Ovary (tissue), 3 donors: ENCODE results near the gene RPL3.

Source experiments
- POLR2A ChIP-seq: fragments of 450-650 bp; IDR thresholded peaks from one replicate; pipeline ENCODE4 v1.6.1; 2017; ENCODE audit warnings: antibody characterized with exemption, mild to moderate bottlenecking, moderate library complexity
- TF ChIP-seq, protein P1 (sequence below), 3 donors: fragments of 450-650 bp in 2 of 3; fragments of 200-600 bp in 1 of 3; IDR thresholded peaks; one replicate each; pipeline versions ENCODE4 v1.5.1 to v1.8.0; 2016 to 2022; ENCODE audit warnings: antibody characterized with exemption in 3 of 3, mild to moderate bottlenecking in 1 of 3
- donor health status: DM: no; HTN: no; CAD: no.

DNA sequence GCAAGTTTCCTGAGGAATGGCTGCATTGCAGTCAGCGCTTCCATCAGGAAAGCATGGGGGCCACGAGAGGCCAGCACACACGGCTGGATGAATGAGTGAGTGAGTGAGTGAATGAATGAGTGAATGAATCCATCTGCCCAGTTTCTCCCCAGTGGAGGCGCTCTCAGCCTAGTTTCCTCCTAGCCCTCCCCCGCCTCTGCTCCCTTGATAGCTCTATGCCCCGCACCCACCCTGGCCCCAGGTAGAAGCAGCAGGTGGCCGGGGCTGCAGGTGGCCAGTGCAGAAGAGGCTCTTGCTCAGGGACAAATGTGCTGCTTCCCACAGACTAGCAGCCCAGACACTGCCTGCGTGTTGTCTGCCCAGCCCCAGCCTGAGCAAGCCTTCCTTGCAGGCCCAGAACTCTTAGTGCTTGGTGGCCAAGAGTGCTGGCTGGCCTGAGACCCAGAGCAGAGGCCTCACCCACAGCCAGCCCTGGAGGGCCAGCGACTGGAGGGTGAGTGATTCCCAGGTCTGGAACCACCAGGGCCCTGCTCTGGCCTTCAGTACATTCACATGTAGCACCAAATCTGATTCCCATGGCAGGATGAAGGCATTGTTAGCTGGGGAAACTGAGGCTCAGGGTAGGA, 43.5 kb downstream of the RPL3 start:
- no peak for TF ChIP-seq POLR2A
- TF ChIP-seq, protein P1, sequence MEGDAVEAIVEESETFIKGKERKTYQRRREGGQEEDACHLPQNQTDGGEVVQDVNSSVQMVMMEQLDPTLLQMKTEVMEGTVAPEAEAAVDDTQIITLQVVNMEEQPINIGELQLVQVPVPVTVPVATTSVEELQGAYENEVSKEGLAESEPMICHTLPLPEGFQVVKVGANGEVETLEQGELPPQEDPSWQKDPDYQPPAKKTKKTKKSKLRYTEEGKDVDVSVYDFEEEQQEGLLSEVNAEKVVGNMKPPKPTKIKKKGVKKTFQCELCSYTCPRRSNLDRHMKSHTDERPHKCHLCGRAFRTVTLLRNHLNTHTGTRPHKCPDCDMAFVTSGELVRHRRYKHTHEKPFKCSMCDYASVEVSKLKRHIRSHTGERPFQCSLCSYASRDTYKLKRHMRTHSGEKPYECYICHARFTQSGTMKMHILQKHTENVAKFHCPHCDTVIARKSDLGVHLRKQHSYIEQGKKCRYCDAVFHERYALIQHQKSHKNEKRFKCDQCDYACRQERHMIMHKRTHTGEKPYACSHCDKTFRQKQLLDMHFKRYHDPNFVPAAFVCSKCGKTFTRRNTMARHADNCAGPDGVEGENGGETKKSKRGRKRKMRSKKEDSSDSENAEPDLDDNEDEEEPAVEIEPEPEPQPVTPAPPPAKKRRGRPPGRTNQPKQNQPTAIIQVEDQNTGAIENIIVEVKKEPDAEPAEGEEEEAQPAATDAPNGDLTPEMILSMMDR (IDR thresholded peaks at IDR 0.05): no peak
